HCT116 (cell line): ENCODE results near the gene AKR7A2.

Experiments used
- CTCF ChIP-seq, 3 experiments: fragments of 200-600 bp in 1 of 3; sonication (generic) in 1 of 3; IDR thresholded peaks in 2 of 3; conservative IDR thresholded peaks in 1 of 3; 2 replicates each; pipeline ENCODE4 v1.5.1; 2012 to 2017; ENCODE audit warnings: low read depth in 2 of 3, low read length in 2 of 3, antibody characterized with exemption in 1 of 3, borderline replicate concordance in 1 of 3, control low read depth in 1 of 3, mild to moderate bottlenecking in 1 of 3, mixed read lengths in 1 of 3, mixed run types in 1 of 3, moderate library complexity in 1 of 3; ENCODE audit not compliant: insufficient read depth in 1 of 3
- EZH2 ChIP-seq: fragments of 200-600 bp; sonication (generic); IDR thresholded peaks from 2 replicates; pipeline ENCODE4 v1.6.1; 2017; ENCODE audit warnings: antibody characterized with exemption, mixed run types
- RAD21 ChIP-seq: IDR thresholded peaks from 2 replicates; pipeline ENCODE4 v1.6.1; 2012; ENCODE audit warnings: low read depth, mild to moderate bottlenecking
- SP1 ChIP-seq: IDR thresholded peaks from 2 replicates; pipeline ENCODE4 v1.6.1; 2012; ENCODE audit warnings: low read depth

- no peak for TF ChIP-seq EZH2
- no peak for TF ChIP-seq CTCF (IDR thresholded peaks at IDR 0.05 in 2 of 3, conservative IDR thresholded peaks at IDR 0.05 in 1 of 3; ENCODE audit: borderline replicate concordance in 1 of 3, insufficient read depth in 1 of 3, low read depth in 2 of 3, low read length in 2 of 3)
- no peak for TF ChIP-seq SP1
- no peak for TF ChIP-seq RAD21
Observed at GRCh38 chr1:19283891-19284290, 28.1 kb downstream of the AKR7A2 start.
